Activated naive CD4-positive, alpha-beta T cell (primary cell): ENCODE data around the gene CXCL16.
"Not testable (repeated sequence)": the region's sequence is repeated elsewhere in the genome, so short reads cannot be mapped to it uniquely, and the experiment has no call there.

Experiments
- DNase-seq, 4 experiments: peaks; one replicate each; lab custom pipeline; 2025; lab: John Stamatoyannopoulos, UW

Gene CXCL16

DNA sequence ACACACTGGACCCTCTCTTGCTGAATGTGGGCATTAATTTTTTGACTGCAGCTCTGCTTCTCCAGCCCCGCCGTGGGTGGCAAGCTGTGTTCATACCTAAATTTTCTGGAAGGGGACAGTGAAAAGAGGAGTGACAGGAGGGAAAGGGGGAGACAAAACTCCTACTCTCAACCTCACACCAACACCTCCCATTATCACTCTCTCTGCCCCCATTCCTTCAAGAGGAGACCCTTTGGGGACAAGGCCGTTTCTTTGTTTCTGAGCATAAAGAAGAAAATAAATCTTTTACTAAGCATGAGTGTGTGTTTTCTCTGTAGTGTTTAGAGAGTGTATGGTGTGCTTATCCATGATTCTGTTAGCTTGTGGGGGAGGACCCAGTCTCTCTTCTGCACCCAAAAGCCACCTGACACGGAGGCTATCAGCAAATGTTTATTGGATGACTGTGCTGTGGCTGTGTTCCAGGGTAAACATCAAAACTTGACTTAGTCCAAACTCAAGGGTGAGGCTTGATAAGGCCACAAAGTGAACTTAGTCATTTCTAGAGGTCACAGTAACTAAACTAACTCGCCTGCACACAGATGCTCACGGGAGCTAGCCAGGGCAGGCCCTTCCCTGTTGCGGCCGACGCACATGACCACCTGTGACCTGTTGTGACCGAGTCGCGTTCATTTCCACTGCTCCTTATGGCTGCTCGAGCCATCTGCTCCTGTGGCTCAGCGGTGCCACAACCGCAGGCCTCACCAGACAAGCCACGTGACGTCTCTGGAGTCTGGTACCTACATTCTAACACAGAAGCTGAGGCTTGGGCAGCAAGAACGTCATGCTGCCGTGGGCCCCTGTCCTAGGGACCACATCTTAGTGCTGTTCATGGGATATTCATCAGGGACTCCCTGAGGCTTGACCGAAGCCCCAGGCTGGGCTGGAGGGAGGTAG, 18.3 kb downstream of the CXCL16 start:
- no peak for DNase-seq

DNA sequence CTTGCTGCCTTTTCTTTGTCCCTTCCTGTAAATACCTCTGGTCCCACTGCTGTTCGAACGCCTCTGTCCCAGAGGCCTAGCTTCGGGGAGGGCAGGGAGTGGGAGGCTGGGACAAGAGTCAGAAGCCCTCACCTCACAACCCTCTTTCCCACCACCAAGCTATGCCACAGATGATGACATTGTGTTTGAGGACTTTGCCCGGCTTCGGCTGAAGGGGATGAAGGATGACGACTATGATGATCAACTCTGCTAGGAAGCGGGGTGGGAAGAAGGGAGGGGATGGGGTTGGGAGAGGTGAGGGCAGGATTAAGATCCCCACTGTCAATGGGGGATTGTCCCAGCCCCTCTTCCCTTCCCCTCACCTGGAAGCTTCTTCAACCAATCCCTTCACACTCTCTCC, 18.9 kb downstream of the CXCL16 start:
- no peak for DNase-seq

DNA sequence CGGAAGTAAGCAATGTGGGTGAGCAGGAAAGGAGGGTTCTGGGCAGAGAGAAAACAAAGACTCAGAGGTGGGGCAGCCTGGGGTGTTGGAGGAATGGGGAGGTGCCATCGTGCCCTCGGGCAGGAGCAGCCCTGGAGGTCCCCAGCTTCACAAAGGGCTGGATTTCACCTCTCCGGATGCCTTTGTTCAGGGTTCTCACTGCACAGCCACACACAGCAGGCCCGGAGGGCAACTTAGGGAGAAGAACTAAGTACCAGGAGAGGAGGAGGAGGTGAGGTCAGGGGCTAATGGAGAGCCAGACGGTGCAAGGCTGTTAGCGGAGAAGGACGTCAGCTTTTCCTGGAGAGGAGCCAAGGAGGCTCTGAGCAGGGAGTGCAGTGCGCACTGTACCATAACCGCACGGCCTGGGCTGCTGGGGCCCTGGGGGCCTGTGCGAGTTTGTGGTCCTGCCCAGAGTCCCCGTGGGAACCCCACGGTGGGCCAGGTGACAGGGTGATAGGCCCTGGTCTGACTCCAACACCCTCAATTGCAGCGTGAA, 20.0 kb downstream of the CXCL16 start:
- no peak for DNase-seq

DNA sequence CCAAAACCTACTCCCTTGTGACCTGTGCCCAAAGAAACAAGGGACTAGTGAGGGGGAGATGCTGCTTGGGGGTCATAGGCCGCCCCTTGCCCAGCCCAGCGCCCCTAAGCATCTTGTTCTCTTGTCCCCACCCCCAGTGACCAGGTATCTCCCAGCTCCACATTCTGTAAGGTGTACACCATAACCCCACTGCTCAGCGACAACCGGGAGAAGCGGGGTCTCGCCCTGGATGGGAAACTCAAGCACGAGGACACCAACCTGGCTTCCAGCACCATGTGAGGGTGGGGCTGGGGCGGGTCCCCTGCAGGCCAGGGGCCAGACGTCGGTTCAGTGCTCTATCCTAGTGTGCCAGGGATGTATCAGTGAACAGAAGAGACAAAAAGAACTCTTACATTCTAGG, 20.6 kb downstream of the CXCL16 start:
- no peak for DNase-seq

DNA sequence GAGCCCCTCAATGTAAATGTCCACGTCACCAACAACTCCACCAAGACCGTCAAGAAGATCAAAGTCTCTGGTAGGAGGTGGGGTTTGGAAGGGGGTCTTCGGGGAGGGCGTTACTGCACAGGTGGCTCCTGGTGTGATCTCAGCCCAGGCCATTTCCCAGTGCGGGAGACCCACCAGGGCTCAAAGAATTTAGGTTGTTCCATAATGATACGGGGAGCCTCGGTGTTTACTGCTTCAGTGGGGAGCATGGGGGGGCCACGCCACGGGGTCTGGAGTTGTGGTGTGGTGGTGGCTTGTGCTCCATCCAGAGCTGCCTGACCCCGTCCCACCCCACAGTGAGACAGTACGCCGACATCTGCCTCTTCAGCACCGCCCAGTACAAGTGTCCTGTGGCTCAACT, 21.5 kb downstream of the CXCL16 start:
- no peak for DNase-seq

DNA sequence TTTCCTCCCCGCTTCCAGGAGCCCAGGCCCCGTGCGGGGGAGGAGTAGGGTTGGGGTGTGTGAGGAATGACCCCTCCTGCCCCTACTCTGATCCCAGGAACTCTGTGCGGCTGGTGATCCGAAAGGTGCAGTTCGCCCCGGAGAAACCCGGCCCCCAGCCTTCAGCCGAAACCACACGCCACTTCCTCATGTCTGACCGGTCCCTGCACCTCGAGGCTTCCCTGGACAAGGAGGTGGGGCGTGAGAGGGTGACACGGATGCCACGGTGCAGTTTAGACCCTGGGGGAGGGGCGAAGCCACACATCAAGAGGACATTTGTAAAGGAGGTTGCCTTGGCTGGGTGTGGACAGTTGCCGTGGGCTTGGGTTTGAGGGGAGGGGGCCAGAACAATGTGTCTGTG, 21.9 kb downstream of the CXCL16 start:
- no peak for DNase-seq

- DNase-seq = no peak
Observed at GRCh38 chr17:4716081-4716480, 23.6 kb downstream of the CXCL16 start.

GRCh38 chr17:4715063-4715744, 24.5 kb downstream of the CXCL16 start:
- peak in 1 of 4 experiments; percentile 30 for DNase-seq

DNA sequence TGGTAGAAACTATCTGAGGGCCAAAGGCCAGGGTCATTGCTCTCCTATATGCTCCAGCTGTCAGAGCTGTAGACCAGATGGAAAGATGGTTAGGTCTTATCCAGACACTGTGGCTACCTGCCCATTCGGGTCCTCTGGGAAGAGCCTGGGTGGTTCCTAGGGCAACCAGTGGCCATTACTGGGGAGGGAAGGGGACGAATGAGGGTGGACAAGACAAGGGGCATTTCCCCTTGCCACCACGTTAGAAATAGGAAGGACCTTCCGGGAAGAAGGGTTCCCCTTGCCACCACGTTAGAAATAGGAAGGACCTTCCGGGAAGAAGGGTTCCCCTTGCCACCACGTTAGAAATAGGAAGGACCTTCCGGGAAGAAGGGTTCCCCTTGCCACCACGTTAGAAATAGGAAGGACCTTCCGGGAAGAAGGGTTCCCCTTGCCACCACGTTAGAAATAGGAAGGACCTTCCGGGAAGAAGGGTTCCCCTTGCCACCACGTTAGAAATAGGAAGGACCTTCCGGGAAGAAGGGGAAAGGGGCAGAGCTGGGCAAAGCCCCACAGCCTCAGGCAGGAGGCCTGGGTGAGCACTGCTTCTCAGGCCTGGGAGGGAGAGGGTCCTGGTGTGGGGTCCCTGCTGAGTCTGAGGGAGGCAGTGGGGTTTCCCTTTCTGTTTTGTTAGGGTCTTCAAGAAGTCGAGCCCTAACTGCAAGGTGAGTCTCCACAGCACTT, 25.2 kb downstream of the CXCL16 start:
- not testable (repeated sequence) for DNase-seq

- no peak for DNase-seq
Observed at GRCh38 chr17:4712526-4712925, 27.2 kb downstream of the CXCL16 start.

DNA sequence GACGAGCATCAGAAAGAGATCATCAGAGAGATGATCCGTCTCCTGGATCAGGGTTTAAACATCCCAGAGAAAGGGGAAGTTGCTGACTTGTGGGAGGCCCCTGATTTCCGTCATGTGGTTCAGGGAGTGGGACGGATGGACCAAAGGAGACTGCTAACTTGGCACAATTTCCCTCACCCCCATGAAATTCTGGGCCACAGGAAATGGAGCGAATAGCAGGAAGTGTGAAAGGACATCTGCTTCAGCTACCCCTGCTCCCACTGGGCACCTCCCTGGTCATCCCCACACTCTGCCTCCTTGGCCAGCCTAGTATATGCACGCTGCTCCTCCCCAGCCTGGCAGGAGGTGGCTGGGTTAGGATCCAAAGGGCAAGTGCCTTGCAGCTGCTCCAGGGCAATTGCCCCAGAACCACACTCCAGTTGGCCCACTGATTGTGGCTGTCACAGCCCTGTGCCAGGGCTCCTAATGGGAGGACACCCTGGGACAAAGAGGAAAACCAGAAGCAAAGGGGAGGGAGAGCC, 28.0 kb downstream of the CXCL16 start:
- no peak for DNase-seq

GRCh38 chr17:4710693-4711634, 28.8 kb downstream of the CXCL16 start:
- peak in 1 of 4 experiments; percentile 34 for DNase-seq

- DNase-seq = peak; percentile 95 to 98 (median 96)
Observed at GRCh38 chr17:4709794-4710692, 29.7 kb downstream of the CXCL16 start, which contains the start of gene ARRB2. TSS of gene ARRB2 (plus strand) at chr17:4710632. CDS start at chr17:4710722, 90 bp downstream.

DNA sequence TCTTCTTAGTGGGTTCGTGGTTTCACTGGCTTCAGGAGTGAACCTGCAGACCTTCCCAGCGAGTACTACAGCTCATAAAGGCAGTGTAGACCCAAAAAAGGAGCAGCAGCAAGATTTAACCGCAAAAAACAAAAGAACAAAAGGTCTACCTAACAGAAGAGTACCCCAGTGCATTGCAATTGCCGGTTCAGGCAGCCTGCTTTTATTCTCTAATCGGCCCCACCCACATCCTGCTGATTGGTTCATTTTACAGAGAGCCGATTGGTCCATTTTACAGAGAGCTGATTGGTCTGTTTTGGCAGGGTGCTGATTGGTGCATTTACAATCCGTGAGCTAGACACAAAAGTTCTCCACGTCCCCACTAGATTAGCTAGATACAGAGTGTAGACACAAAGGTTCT, 31.3 kb downstream of the CXCL16 start:
- peak in 1 of 4 experiments; percentile 17 for DNase-seq

GRCh38 chr17:4706121-4706520, 33.6 kb downstream of the CXCL16 start:
- no peak for DNase-seq

- no peak for DNase-seq
Observed at GRCh38 chr17:4704991-4705390, 34.7 kb downstream of the CXCL16 start.

- not testable (repeated sequence) for DNase-seq
Observed at GRCh38 chr17:4704574-4704907, 35.2 kb downstream of the CXCL16 start.

DNA sequence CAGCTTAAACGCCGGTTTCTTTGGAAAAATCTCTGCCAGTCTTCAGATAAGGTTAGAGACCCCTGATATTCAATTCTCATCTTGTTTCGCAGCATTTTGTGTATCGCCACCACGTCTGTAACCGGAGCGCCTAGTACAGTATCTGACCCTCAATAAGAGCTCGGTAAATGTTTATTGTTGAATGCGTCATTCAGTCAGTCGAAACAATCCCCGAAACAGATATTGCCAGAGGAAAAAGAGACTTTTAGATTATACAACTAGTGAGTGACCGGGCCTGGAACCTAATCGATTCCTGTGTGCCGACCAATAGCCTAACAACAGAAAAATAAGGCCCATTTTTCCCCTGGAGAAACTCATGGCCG, 36.4 kb downstream of the CXCL16 start:
- no peak for DNase-seq

GRCh38 chr17:4701116-4701515, 38.6 kb downstream of the CXCL16 start:
- DNase-seq = no peak
